Measurements from ENCODE around the gene NUDT2.
A peak's percentile ranks its signal among the peaks of the same experiment; 100 is the strongest.
"Not testable (repeated sequence)": the region's sequence is repeated elsewhere in the genome, so short reads cannot be mapped to it uniquely, and the experiment has no call there.

NUDT2 gene

GRCh38 chr9:34347800-34348158, 18.4 kb downstream of the NUDT2 start:
- Mint-ChIP-seq H3K4me1 (no peaks in the 10 kb centered on the region), H3K27ac (peak overlapping the region; percentile 37), H3K4me3 (no peak overlapping the region), H3K9me3 (no peaks in the 10 kb centered on the region), H3K36me3 (peaks cover 59% of the 10 kb centered on the region)
- ATAC-seq (no peak), DNase-seq (ENCODE audit: low spot score in 2 of 2) (no peak)

- H3K9me3 Mint-ChIP-seq, result no peaks in the 10 kb centered on the region
- H3K27ac Mint-ChIP-seq, result no peak overlapping the region
- no peak for DNase-seq (ENCODE audit: low spot score in 2 of 2)
- ATAC-seq, result no peak
- no peaks in the 10 kb centered on the region for H3K4me1 Mint-ChIP-seq
- no peak overlapping the region for H3K4me3 Mint-ChIP-seq
- H3K36me3 Mint-ChIP-seq, result peaks cover 44% of the 10 kb centered on the region
These were observed 20.0 kb downstream of the NUDT2 start for GRCh38 chr9:34349324-34349723.

- not testable (repeated sequence) for DNase-seq (ENCODE audit: low spot score in 2 of 2); H3K4me3 Mint-ChIP-seq; H3K4me1 Mint-ChIP-seq; H3K9me3 Mint-ChIP-seq; H3K27ac Mint-ChIP-seq; ATAC-seq
- peaks cover 26% of the 10 kb centered on the region for H3K36me3 Mint-ChIP-seq
These were observed 22.8 kb downstream of the NUDT2 start for GRCh38 chr9:34352122-34352652.

GRCh38 chr9:34352957-34353356, 23.6 kb downstream of the NUDT2 start:
- not testable (repeated sequence) for DNase-seq (ENCODE audit: low spot score in 2 of 2); H3K4me3 Mint-ChIP-seq; H3K27ac Mint-ChIP-seq; ATAC-seq; H3K9me3 Mint-ChIP-seq; H3K4me1 Mint-ChIP-seq
- peaks cover 18% of the 10 kb centered on the region for H3K36me3 Mint-ChIP-seq

GRCh38 chr9:34362614-34363214, 33.3 kb downstream of the NUDT2 start:
- Mint-ChIP-seq H3K4me3 (no peak overlapping the region), H3K4me1 (peaks cover 7% of the 10 kb centered on the region), H3K27ac (no peak overlapping the region), H3K9me3 (no peaks in the 10 kb centered on the region), H3K36me3 (no peaks in the 10 kb centered on the region)
- DNase-seq (ENCODE audit: low spot score in 2 of 2) (no peak), ATAC-seq (no peak)

GRCh38 chr9:34363619-34364351, 34.4 kb downstream of the NUDT2 start:
- Mint-ChIP-seq H3K36me3 (no peaks in the 10 kb centered on the region), H3K27ac (peak overlapping the region; percentile 29)
- DNase-seq (ENCODE audit: low spot score in 2 of 2), result no peak

GRCh38 chr9:34365282-34365681, 35.9 kb downstream of the NUDT2 start:
- ATAC-seq (no peak), DNase-seq (ENCODE audit: low spot score in 2 of 2) (no peak)
- Mint-ChIP-seq H3K9me3 (no peaks in the 10 kb centered on the region), H3K27ac (no peak overlapping the region), H3K36me3 (peaks cover 4% of the 10 kb centered on the region), H3K4me3 (no peak overlapping the region), H3K4me1 (peaks cover 7% of the 10 kb centered on the region)

More at GRCh38 chr9:34363619-34364351, 34.4 kb downstream of the NUDT2 start:
- ATAC-seq, result no peak
- Mint-ChIP-seq H3K4me1 (peaks cover 7% of the 10 kb centered on the region), H3K9me3 (no peaks in the 10 kb centered on the region), H3K4me3 (no peak overlapping the region)

GRCh38 chr9:34366365-34366764, 37.0 kb downstream of the NUDT2 start:
- Mint-ChIP-seq H3K36me3 (peaks cover 4% of the 10 kb centered on the region), H3K27ac (no peak overlapping the region), H3K9me3 (no peaks in the 10 kb centered on the region), H3K4me3 (no peak overlapping the region), H3K4me1 (peaks cover 13% of the 10 kb centered on the region)
- ATAC-seq (no peak), DNase-seq (ENCODE audit: low spot score in 2 of 2) (no peak)

GRCh38 chr9:34367751-34368410, 38.5 kb downstream of the NUDT2 start:
- not testable (repeated sequence) for H3K27ac Mint-ChIP-seq, H3K9me3 Mint-ChIP-seq, H3K36me3 Mint-ChIP-seq, H3K4me3 Mint-ChIP-seq, ATAC-seq
- peak in 1 of 2 donors; percentile 8 for DNase-seq (ENCODE audit: low spot score in 2 of 2)
- H3K4me1 Mint-ChIP-seq, result peaks cover 13% of the 10 kb centered on the region

GRCh38 chr9:34368796-34369195, 39.4 kb downstream of the NUDT2 start:
- H3K36me3 Mint-ChIP-seq, ATAC-seq, H3K9me3 Mint-ChIP-seq, H3K27ac Mint-ChIP-seq, H3K4me3 Mint-ChIP-seq: not testable (repeated sequence)
- H3K4me1 Mint-ChIP-seq, result peaks cover 11% of the 10 kb centered on the region
- peak in 1 of 2 donors; percentile 39 for DNase-seq (ENCODE audit: low spot score in 2 of 2)

GRCh38 chr9:34369636-34370035, 40.3 kb downstream of the NUDT2 start:
- no peak overlapping the region for H3K4me3 Mint-ChIP-seq
- peaks cover 6% of the 10 kb centered on the region for H3K4me1 Mint-ChIP-seq
- ATAC-seq, result no peak
- no peaks in the 10 kb centered on the region for H3K9me3 Mint-ChIP-seq
- H3K27ac Mint-ChIP-seq, result peak overlapping the region; percentile 34
- no peak for DNase-seq (ENCODE audit: low spot score in 2 of 2)
- H3K36me3 Mint-ChIP-seq, result peaks cover 4% of the 10 kb centered on the region

- Mint-ChIP-seq H3K27ac (no peak overlapping the region), H3K9me3 (no peaks in the 10 kb centered on the region), H3K4me3 (peak overlapping the region; percentile 48), H3K4me1 (peaks cover 8% of the 10 kb centered on the region), H3K36me3 (peaks cover 4% of the 10 kb centered on the region)
- peak in 1 of 2 donors; percentile 45 for DNase-seq (ENCODE audit: low spot score in 2 of 2)
- no peak for ATAC-seq
These were observed 41.1 kb downstream of the NUDT2 start for GRCh38 chr9:34370335-34370969.

- Mint-ChIP-seq H3K4me3 (peak overlapping the region; percentile 48), H3K9me3 (no peaks in the 10 kb centered on the region), H3K27ac (no peak overlapping the region), H3K4me1 (peaks cover 16% of the 10 kb centered on the region), H3K36me3 (peaks cover 4% of the 10 kb centered on the region)
- peak; percentile 62 for ATAC-seq
- no peak for DNase-seq (ENCODE audit: low spot score in 2 of 2)
These were observed 41.9 kb downstream of the NUDT2 start for GRCh38 chr9:34370970-34371880.

GRCh38 chr9:34371886-34372466, 42.6 kb downstream of the NUDT2 start:
- peak in 1 of 2 donors; percentile 44 for DNase-seq (ENCODE audit: low spot score in 2 of 2)
- H3K9me3 Mint-ChIP-seq, result no peaks in the 10 kb centered on the region
- H3K4me3 Mint-ChIP-seq, result no peak overlapping the region
- ATAC-seq, result no peak
- peaks cover 4% of the 10 kb centered on the region for H3K36me3 Mint-ChIP-seq
- peaks cover 20% of the 10 kb centered on the region for H3K4me1 Mint-ChIP-seq
- no peak overlapping the region for H3K27ac Mint-ChIP-seq

Data from stimulated activated effector memory CD8-positive, alpha-beta T cell treated with anti-CD3 and anti-CD28 coated beads, Interleukin-12 subunit alpha, Interleukin-12 subunit beta, amount 100 ng/mL, for 72 hours (primary cell).